ENCODE data around the gene FGF10.

The FGF10 gene

DNA sequence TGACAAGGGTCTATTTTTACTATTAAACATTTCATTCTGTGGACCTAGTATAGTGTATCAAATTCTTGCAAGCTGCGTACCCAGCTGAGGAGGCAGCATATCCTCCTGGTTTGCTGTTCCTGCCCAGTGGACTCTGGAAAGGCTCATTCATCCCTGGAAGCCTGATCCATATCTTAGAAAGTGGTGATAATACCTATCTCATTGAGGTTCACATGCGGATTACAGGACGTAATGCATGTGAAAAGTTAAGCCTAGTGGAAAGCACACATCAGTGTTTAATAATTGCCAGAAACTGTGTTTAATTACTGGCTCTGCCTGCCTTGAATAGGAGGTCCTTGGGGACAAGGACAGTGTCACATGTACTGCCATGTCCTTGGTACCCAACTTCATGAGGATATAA, 132.0 kb downstream of the FGF10 start:
- no peak for DNase-seq (ENCODE audit: low read depth)

All from stimulated activated CD4-positive, alpha-beta T cell treated with anti-CD3 and anti-CD28 coated beads, Interleukin-2, amount 100 ng/mL, for 4 hours (primary cell).